A549 (cell line): ENCODE results near the gene WDSUB1. TPM values are rescaled to one million over a fixed set of nuclear protein-coding genes. Genes with fewer than 3 reads are reported as not detected.

Experiments
- ATAC-seq, 2 experiments: fragments of 200-7000 bp in 1 of 2; fragments of >200 bp in 1 of 2; cut with Nextera tagmentation in 1 of 2; cut with Tn5 transposase in 1 of 2; 3 replicates each; pipeline versions ENCODE4 v1.8.0 to v1.9.1; 2018 to 2020; ENCODE audit warnings: mild to moderate bottlenecking in 1 of 2, moderate library complexity in 1 of 2
- CTCF ChIA-PET: fragments of 300-600 bp; sonication (Branson Sonifier 250); formaldehyde crosslinking; extraction: SDS; loops from one replicate; lab custom pipeline; 2021; ENCODE audit warnings: antibody characterized with exemption, inconsistent platforms; lab: Yijun Ruan, JAX
- POLR2A ChIA-PET: fragments of 350-600 bp; formaldehyde crosslinking; extraction: SDS; loops from one replicate; lab custom pipeline; 2021; ENCODE audit warnings: antibody characterized with exemption, inconsistent platforms; lab: Yijun Ruan, JAX
- DNase-seq, 2 experiments: peaks; one replicate each; pipeline versions ENCODE4 v3.0.0 to v3.0.0-alpha.2; 2011 to 2016; ENCODE audit warnings: low read depth in 1 of 2, low spot score in 1 of 2
- FAIRE-seq: peaks from 2 replicates; lab custom pipeline; 2011; peaks lifted over from hg19 to GRCh38; lab: Jason Lieb, UNC
- H3K27ac ChIP-seq, 2 experiments: fragments of >200 bp; sonication (Bioruptor Twin); formaldehyde crosslinking; 3 replicates each; pipeline ENCODE4 v1.5.1; 2016 to 2017
- H3K4me1 ChIP-seq: fragments of >200 bp; sonication (Bioruptor Twin); formaldehyde crosslinking; 3 replicates; pipeline ENCODE4 v1.6.1; 2016
- H3K4me2 ChIP-seq: fragments of >200 bp; sonication (Bioruptor Twin); formaldehyde crosslinking; 3 replicates; pipeline ENCODE4 v1.6.1; 2016
- H3K4me3 ChIP-seq: fragments of >200 bp; sonication (Bioruptor Twin); formaldehyde crosslinking; 3 replicates; pipeline ENCODE4 v1.5.1; 2016
- H3K9me3 ChIP-seq: fragments of >200 bp; sonication (Bioruptor Twin); formaldehyde crosslinking; 3 replicates; pipeline ENCODE4 v1.6.1; 2016
- CBX2 ChIP-seq: fragments of 200-600 bp; sonication (generic); IDR thresholded peaks from 2 replicates; pipeline ENCODE4 v1.6.1; 2016; ENCODE audit warnings: low read depth, mild to moderate bottlenecking, borderline replicate concordance
- CBX8 ChIP-seq: fragments of 200-600 bp; sonication (generic); IDR thresholded peaks from 2 replicates; pipeline ENCODE4 v1.6.1; 2016
- ESRRA ChIP-seq: fragments of 150-350 bp; IDR thresholded peaks from 2 replicates; pipeline ENCODE4 v1.6.1; 2014; ENCODE audit warnings: mild to moderate bottlenecking, low read length, borderline replicate concordance
- FOSL2 ChIP-seq, 2 experiments: fragments of 450-650 bp in 1 of 2; fragments of >200 bp in 1 of 2; sonication (Bioruptor Twin) in 1 of 2; formaldehyde crosslinking; IDR thresholded peaks; 2 replicates each; pipeline versions ENCODE4 v1.5.0 to v1.6.1; 2016 to 2020; ENCODE audit warnings: mild to moderate bottlenecking in 1 of 2, moderate library complexity in 1 of 2
- GATA3 ChIP-seq: IDR thresholded peaks from 2 replicates; pipeline ENCODE4 v1.6.1; 2012; ENCODE audit warnings: borderline replicate concordance
- HDAC2 ChIP-seq: fragments of 200-600 bp; sonication (generic); IDR thresholded peaks from 2 replicates; pipeline ENCODE4 v1.6.1; 2016
- HEYL ChIP-seq: fragments of 250-450 bp; sonication (Bioruptor Pico); IDR thresholded peaks from 2 replicates; pipeline ENCODE4 v1.8.0; 2021; ENCODE audit warnings: mild to moderate bottlenecking, moderate library complexity
- HOXA7 ChIP-seq: fragments of 250-450 bp; sonication (Bioruptor Pico); IDR thresholded peaks from 2 replicates; pipeline ENCODE4 v1.5.0; 2020; ENCODE audit warnings: mild to moderate bottlenecking, moderate library complexity
- HOXB13 ChIP-seq: fragments of 250-450 bp; sonication (Bioruptor Pico); IDR thresholded peaks from 2 replicates; pipeline ENCODE4 v1.5.0; 2020; ENCODE audit warnings: low read depth, mild to moderate bottlenecking, moderate library complexity
- HOXB5 ChIP-seq: fragments of 250-450 bp; sonication (Bioruptor Pico); IDR thresholded peaks from 2 replicates; pipeline ENCODE4 v1.5.0; 2020; ENCODE audit warnings: mild to moderate bottlenecking, moderate library complexity
- JUN ChIP-seq, 2 experiments: fragments of >200 bp; sonication (Bioruptor Twin); formaldehyde crosslinking; IDR thresholded peaks; 2 replicates in 1 of 2; 3 replicates in 1 of 2; pipeline ENCODE4 v1.6.1; 2016 to 2017
- JUNB ChIP-seq: fragments of >200 bp; sonication (Bioruptor Twin); formaldehyde crosslinking; IDR thresholded peaks from 2 replicates; pipeline ENCODE4 v1.6.1; 2016
- MAFK ChIP-seq: fragments of 450-650 bp; IDR thresholded peaks from 2 replicates; pipeline ENCODE4 v1.6.1; 2014; ENCODE audit not compliant: partially characterized antibody
- MYC ChIP-seq: IDR thresholded peaks from 2 replicates; pipeline ENCODE4 v1.6.1; 2012; ENCODE audit warnings: mild to moderate bottlenecking, inconsistent platforms, low read length, improper control_type of control experiment, borderline replicate concordance
- POLR2AphosphoS2 ChIP-seq: conservative IDR thresholded peaks from 2 replicates; pipeline ENCODE4 v1.6.1; 2012; ENCODE audit warnings: low read length, improper control_type of control experiment, inconsistent platforms
- RARB ChIP-seq: fragments of 250-450 bp; sonication (Bioruptor Pico); IDR thresholded peaks from 2 replicates; pipeline ENCODE4 v1.8.0; 2021; ENCODE audit warnings: mild to moderate bottlenecking, moderate library complexity
- RNF2 ChIP-seq: fragments of 200-600 bp; sonication (generic); IDR thresholded peaks from 2 replicates; pipeline ENCODE4 v1.6.1; 2016; ENCODE audit warnings: low read depth, mild to moderate bottlenecking, antibody characterized with exemption, moderate library complexity, borderline replicate concordance
- SREBF2 ChIP-seq: fragments of 450-650 bp; IDR thresholded peaks from 2 replicates; pipeline ENCODE4 v1.6.1; 2014; ENCODE audit warnings: mild to moderate bottlenecking, moderate library complexity
- TFCP2L1 ChIP-seq: fragments of 250-450 bp; sonication (Bioruptor Pico); IDR thresholded peaks from 2 replicates; pipeline ENCODE4 v1.5.0; 2021; ENCODE audit warnings: mild to moderate bottlenecking
- ZNF302 ChIP-seq: fragments of 250-450 bp; sonication (Bioruptor Pico); IDR thresholded peaks from 2 replicates; pipeline ENCODE4 v1.9.0; 2021; ENCODE audit warnings: inconsistent platforms, mild to moderate bottlenecking, moderate library complexity
- WGBS: methylation state at CpG from one replicate; pipeline ENCODE4 v1.1.6; 2017; ENCODE audit errors: missing lambda C conversion rate; 5-methylcytosine and 5-hydroxymethylcytosine counted together
- polyA plus RNA-seq, 4 experiments: library from polyadenylated mRNA; depleted of rRNA in 3 of 4; stranded (reverse); fragments of >200 nt; fragmentation: RNase III in 1 of 4; extraction: RNeasy Plus Mini Kit Qiagen cat#74134 plus additional on column Dnase treatment in 1 of 4; gene quantifications; 2 replicates in 3 of 4; 3 replicates in 1 of 4; pipeline ENCODE4 v1.2.3, GENCODE V29; 2011 to 2017
- TF ChIP-seq, protein P1 (sequence below): fragments of >200 bp; sonication (Bioruptor Twin); formaldehyde crosslinking; IDR thresholded peaks from 3 replicates; pipeline ENCODE4 v1.5.1; 2016
- TF ChIP-seq, protein P2 (sequence below): fragments of >200 bp; sonication (Bioruptor Twin); formaldehyde crosslinking; IDR thresholded peaks from 3 replicates; pipeline ENCODE4 v1.6.1; 2016

Gene WDSUB1
- polyA plus RNA-seq, 2 of the 4 experiments (the other 2 are of a cell fraction), result 9.1 to 11.7 TPM

DNA sequence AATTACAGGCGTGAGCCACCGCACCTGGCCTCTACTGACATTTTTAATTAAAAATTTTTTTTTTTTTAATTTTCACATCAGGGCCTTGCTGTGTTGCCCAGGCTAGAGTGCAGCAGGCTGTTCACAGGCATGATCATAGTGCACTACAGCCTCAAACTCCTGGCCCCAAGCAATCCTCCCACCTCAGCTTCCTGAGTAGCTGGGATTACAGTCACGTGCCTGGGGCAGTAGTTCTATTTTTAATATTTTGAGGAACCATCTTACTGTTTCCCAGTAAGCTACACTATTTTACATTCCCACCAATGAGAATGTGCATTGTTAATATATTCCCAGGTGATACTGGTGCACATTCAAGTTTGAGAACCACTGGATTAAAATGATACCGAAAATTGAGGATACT is 92.7 kb downstream of the WDSUB1 start:
- CTCF ChIA-PET, result interaction anchor here (0.7 kb wide), 1 partner anchor 642 kb away, joined by 3 read pairs; no protein-coding TSS in a partner anchor
- POLR2A ChIA-PET, result no interaction called here
- FAIRE-seq, result no peak

DNA sequence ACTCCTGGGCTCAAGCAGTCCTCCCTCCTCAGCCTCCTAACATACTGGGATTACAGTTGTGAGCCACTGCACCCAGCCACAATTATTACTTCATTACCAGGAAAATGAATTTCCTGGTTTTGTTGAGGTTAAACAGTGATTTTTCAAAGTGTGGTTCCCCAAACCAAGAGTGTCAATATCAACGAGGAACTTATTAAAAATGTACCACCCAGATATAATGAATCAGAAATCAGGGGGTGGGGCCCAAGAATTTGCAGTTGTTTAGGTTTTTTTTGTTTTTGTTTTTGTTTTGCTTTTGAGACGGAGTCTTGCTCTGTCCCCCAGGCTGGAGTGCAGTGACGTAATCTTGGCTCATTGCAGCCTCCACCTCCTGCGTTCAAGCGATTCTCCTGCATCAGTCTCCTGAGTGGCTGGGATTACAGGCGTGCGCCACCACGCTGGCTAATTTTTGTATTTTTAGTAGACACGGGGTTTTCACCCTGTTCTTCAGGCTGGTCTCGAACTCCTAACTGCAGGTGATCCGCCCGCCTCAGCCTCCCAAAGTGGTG is 94.1 kb downstream of the WDSUB1 start:
- POLR2A ChIA-PET, result no interaction called here
- WGBS, result 94% methylated on average over 12 of the region's 12 CpGs
- H3K9me3 ChIP-seq, result no peaks in the 10 kb centered on the region
- H3K4me3 ChIP-seq, result no peak overlapping the region
- H3K4me2 ChIP-seq, result no peak overlapping the region
- no peak for DNase-seq
- no peak for TF ChIP-seq MAFK
- no peak for TF ChIP-seq FOSL2 (IDR thresholded peaks at IDR 0.05)
- TF ChIP-seq FOSL2 (CRISPR knock-in tag; IDR thresholded peaks at IDR 0.05), result no peak
- TF ChIP-seq ESRRA, result no peak
- TF ChIP-seq JUN (IDR thresholded peaks at IDR 0.05), result no peak
- TF ChIP-seq ZNF302 (CRISPR knock-in tag), result no peak
- no peak for TF ChIP-seq HEYL (CRISPR knock-in tag)
- no peak for TF ChIP-seq SREBF2
- no peak for TF ChIP-seq RARB (CRISPR knock-in tag)
- TF ChIP-seq, all 56 proteins: peak for 0
- H3K4me1 ChIP-seq, result no peaks in the 10 kb centered on the region
- ATAC-seq, result no peak
- CTCF ChIA-PET, result no interaction called here
- FAIRE-seq, result no peak
- H3K27ac ChIP-seq, result no peak overlapping the region

More for the DNA sequence above, 92.7 kb downstream of the WDSUB1 start:
- no peaks in the 10 kb centered on the region for H3K4me1 ChIP-seq
- TF ChIP-seq POLR2AphosphoS2, result no peak
- no peak for TF ChIP-seq HOXB5 (CRISPR knock-in tag)
- TF ChIP-seq ZNF302 (CRISPR knock-in tag), result no peak
- H3K4me3 ChIP-seq, result no peak overlapping the region
- H3K27ac ChIP-seq, result no peak overlapping the region
- 92% methylated on average over 4 of the region's 4 CpGs for WGBS
- no peaks in the 10 kb centered on the region for H3K9me3 ChIP-seq
- ATAC-seq, result no peak
- H3K4me2 ChIP-seq, result no peak overlapping the region
- no peak for DNase-seq

DNA sequence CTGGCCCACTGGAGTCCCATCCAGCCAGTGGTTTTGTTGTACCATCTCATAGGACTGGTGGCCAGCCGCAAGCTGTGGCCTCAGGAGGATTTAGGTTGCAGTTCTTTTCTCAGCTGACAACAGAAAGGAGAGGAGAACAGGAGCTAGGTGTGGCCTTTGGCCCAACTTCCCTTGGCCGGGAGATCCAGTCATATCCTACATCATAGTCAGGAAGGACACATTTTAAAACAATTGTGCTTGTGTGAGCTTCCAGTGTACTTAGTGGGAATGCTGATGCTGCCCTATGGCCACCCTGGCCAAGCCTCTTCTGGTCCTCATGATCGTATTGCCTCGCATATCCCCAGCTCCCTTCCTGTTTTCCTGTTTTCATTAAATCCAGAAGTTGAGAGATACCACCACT is 98.1 kb downstream of the WDSUB1 start:
- Histone ChIP-seq H3K27ac (no peak overlapping the region), H3K4me2 (no peak overlapping the region), H3K9me3 (no peaks in the 10 kb centered on the region), H3K4me3 (no peak overlapping the region), H3K4me1 (no peaks in the 10 kb centered on the region)
- DNase-seq (no peak), FAIRE-seq (no peak), ATAC-seq (no peak)
- TF ChIP-seq MYC (no peak), HOXB13 (CRISPR knock-in tag) (no peak), HOXA7 (CRISPR knock-in tag) (no peak)
- TF ChIP-seq, protein P1, sequence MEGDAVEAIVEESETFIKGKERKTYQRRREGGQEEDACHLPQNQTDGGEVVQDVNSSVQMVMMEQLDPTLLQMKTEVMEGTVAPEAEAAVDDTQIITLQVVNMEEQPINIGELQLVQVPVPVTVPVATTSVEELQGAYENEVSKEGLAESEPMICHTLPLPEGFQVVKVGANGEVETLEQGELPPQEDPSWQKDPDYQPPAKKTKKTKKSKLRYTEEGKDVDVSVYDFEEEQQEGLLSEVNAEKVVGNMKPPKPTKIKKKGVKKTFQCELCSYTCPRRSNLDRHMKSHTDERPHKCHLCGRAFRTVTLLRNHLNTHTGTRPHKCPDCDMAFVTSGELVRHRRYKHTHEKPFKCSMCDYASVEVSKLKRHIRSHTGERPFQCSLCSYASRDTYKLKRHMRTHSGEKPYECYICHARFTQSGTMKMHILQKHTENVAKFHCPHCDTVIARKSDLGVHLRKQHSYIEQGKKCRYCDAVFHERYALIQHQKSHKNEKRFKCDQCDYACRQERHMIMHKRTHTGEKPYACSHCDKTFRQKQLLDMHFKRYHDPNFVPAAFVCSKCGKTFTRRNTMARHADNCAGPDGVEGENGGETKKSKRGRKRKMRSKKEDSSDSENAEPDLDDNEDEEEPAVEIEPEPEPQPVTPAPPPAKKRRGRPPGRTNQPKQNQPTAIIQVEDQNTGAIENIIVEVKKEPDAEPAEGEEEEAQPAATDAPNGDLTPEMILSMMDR, result no peak
- ChIA-PET POLR2A (no interaction called here), CTCF (interaction anchor here (1.1 kb wide), 1 partner anchor 11 kb away, joined by 3 read pairs; no protein-coding TSS in a partner anchor)
- WGBS, result 98% methylated on average over 4 of the region's 4 CpGs

DNA sequence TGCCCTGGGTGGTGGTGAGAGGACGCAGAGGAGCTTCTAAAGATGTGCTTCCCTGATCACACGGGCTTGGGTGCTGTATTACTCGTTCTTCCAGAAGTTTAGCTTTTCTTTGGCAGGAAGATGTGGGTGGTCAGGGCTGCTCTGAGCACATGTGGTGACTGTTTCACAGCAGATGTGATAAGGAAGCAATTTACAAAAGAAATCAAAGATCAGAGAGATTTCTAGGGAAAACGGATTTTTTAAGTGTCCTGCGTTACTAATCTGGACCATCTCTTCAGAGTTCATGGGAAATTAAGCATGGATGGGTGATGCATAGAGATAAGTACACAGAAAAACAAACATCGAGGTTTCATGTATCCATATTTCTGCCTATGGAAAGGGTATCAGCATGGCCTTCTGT is 99.4 kb downstream of the WDSUB1 start:
- 72% methylated on average over 6 of the region's 6 CpGs for WGBS
- Histone ChIP-seq H3K4me3 (no peak overlapping the region), H3K9me3 (no peaks in the 10 kb centered on the region), H3K27ac (no peak overlapping the region), H3K4me2 (no peak overlapping the region), H3K4me1 (no peaks in the 10 kb centered on the region)
- ATAC-seq (no peak), DNase-seq (no peak), FAIRE-seq (no peak)
- TF ChIP-seq HOXB5 (CRISPR knock-in tag) (no peak), TFCP2L1 (CRISPR knock-in tag) (no peak), CBX8 (no peak), GATA3 (no peak), RARB (CRISPR knock-in tag) (no peak), POLR2AphosphoS2 (no peak), RNF2 (no peak), SREBF2 (no peak), HDAC2 (no peak), CBX2 (no peak), JUNB (no peak)
- TF ChIP-seq, protein P2, sequence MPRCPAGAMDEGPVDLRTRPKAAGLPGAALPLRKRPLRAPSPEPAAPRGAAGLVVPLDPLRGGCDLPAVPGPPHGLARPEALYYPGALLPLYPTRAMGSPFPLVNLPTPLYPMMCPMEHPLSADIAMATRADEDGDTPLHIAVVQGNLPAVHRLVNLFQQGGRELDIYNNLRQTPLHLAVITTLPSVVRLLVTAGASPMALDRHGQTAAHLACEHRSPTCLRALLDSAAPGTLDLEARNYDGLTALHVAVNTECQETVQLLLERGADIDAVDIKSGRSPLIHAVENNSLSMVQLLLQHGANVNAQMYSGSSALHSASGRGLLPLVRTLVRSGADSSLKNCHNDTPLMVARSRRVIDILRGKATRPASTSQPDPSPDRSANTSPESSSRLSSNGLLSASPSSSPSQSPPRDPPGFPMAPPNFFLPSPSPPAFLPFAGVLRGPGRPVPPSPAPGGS, result no peak
- ChIA-PET CTCF (interaction anchor here (1.0 kb wide), 2 partner anchors 9 to 10 kb away, joined by 3 read pairs; no protein-coding TSS in a partner anchor), POLR2A (no interaction called here)
